Ovary (tissue), 3 donors: ENCODE measurements around the gene USP10.

ENCODE experiments used
- POLR2A ChIP-seq: fragments of 450-650 bp; IDR thresholded peaks from one replicate; pipeline ENCODE4 v1.6.1; 2017; ENCODE audit warnings: antibody characterized with exemption, mild to moderate bottlenecking, moderate library complexity
- TF ChIP-seq, protein P1 (sequence below), 3 donors: fragments of 450-650 bp in 2 of 3; fragments of 200-600 bp in 1 of 3; IDR thresholded peaks; one replicate each; pipeline versions ENCODE4 v1.5.1 to v1.8.0; 2016 to 2022; ENCODE audit warnings: antibody characterized with exemption in 3 of 3, mild to moderate bottlenecking in 1 of 3
- donor health status: DM: no; HTN: no; CAD: no.

DNA sequence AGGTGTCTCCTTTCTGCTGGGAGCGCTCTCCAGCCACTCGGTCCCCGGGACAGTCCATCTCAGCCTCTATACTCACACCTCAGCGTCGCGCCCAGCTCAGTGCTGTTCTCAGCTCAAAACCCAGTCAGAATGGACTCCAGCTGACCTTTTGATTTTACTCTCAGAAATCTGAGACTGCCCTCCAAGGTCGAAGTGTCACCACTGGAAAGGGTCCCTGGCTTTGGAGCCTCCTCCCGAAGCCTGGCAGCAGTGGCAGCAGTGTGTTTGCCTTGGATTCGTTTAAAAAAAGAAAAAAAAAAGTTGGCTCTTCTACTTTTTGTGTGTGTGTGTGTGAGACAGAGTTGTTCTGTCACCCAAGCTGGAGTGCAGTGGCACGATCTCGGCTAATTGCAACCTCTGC, 41.1 kb upstream of the USP10 start:
- TF ChIP-seq, protein P1, sequence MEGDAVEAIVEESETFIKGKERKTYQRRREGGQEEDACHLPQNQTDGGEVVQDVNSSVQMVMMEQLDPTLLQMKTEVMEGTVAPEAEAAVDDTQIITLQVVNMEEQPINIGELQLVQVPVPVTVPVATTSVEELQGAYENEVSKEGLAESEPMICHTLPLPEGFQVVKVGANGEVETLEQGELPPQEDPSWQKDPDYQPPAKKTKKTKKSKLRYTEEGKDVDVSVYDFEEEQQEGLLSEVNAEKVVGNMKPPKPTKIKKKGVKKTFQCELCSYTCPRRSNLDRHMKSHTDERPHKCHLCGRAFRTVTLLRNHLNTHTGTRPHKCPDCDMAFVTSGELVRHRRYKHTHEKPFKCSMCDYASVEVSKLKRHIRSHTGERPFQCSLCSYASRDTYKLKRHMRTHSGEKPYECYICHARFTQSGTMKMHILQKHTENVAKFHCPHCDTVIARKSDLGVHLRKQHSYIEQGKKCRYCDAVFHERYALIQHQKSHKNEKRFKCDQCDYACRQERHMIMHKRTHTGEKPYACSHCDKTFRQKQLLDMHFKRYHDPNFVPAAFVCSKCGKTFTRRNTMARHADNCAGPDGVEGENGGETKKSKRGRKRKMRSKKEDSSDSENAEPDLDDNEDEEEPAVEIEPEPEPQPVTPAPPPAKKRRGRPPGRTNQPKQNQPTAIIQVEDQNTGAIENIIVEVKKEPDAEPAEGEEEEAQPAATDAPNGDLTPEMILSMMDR (IDR thresholded peaks at IDR 0.05): no peak
- TF ChIP-seq POLR2A: no peak
